ENCODE data around the gene FIGNL2. TPM values are rescaled to one million over a fixed set of nuclear protein-coding genes. Genes with fewer than 3 reads are reported as not detected.

FIGNL2 gene
- total RNA-seq, 1 donor from 2014 or later = not detected

- DNase-seq (ENCODE audit: extremely low spot score in 2 of 2) = no peak
- no peaks in the 10 kb centered on the region for H3K27me3 ChIP-seq
- H3K9me3 ChIP-seq = no peaks in the 10 kb centered on the region
- no peaks in the 10 kb centered on the region for H3K4me1 ChIP-seq
- no peak overlapping the region for H3K4me3 ChIP-seq
- TF ChIP-seq POLR2A (IDR thresholded peaks at IDR 0.05) = no peak
- TF ChIP-seq CTCF (IDR thresholded peaks at IDR 0.05) = no peak
- TF ChIP-seq POLR2AphosphoS5 (IDR thresholded peaks at IDR 0.05; ENCODE audit: insufficient read depth in 1 of 2, low read depth in 1 of 2) = no peak
- intact Hi-C loops (cut with DNase I) = no loop called here
- no peaks in the 10 kb centered on the region for H3K36me3 ChIP-seq
- no peak overlapping the region for H3K27ac ChIP-seq
Observed at GRCh38 chr12:51829641-51830040, 18.9 kb downstream of the FIGNL2 start.

- Histone ChIP-seq H3K27me3 (no peaks in the 10 kb centered on the region), H3K4me3 (no peak overlapping the region), H3K9me3 (no peaks in the 10 kb centered on the region), H3K36me3 (no peaks in the 10 kb centered on the region), H3K27ac (no peak overlapping the region), H3K4me1 (no peaks in the 10 kb centered on the region)
- DNase-seq (ENCODE audit: extremely low spot score in 2 of 2) = no peak
- intact Hi-C loops (cut with DNase I) = no loop called here
- TF ChIP-seq CTCF (IDR thresholded peaks at IDR 0.05) (no peak), POLR2A (IDR thresholded peaks at IDR 0.05) (no peak), POLR2AphosphoS5 (IDR thresholded peaks at IDR 0.05; ENCODE audit: insufficient read depth in 1 of 2, low read depth in 1 of 2) (no peak)
Observed at GRCh38 chr12:51829011-51829481, 19.5 kb downstream of the FIGNL2 start.

GRCh38 chr12:51827925-51828818, 20.3 kb downstream of the FIGNL2 start:
- TF ChIP-seq CTCF (IDR thresholded peaks at IDR 0.05) (no peak), POLR2AphosphoS5 (IDR thresholded peaks at IDR 0.05; ENCODE audit: insufficient read depth in 1 of 2, low read depth in 1 of 2) (no peak), POLR2A (IDR thresholded peaks at IDR 0.05) (no peak)
- H3K9me3 ChIP-seq = no peaks in the 10 kb centered on the region
- H3K36me3 ChIP-seq = no peaks in the 10 kb centered on the region
- DNase-seq (ENCODE audit: extremely low spot score in 2 of 2) = no peak
- no peaks in the 10 kb centered on the region for H3K4me1 ChIP-seq
- no peak overlapping the region for H3K27ac ChIP-seq
- no peak overlapping the region for H3K4me3 ChIP-seq
- intact Hi-C loops (cut with DNase I) = no loop called here
- H3K27me3 ChIP-seq = no peaks in the 10 kb centered on the region

- Histone ChIP-seq H3K27me3 (no peaks in the 10 kb centered on the region), H3K4me1 (no peaks in the 10 kb centered on the region), H3K27ac (no peak overlapping the region), H3K36me3 (no peaks in the 10 kb centered on the region), H3K9me3 (no peaks in the 10 kb centered on the region), H3K4me3 (no peak overlapping the region)
- TF ChIP-seq POLR2A (IDR thresholded peaks at IDR 0.05) (no peak), CTCF (IDR thresholded peaks at IDR 0.05) (no peak), POLR2AphosphoS5 (IDR thresholded peaks at IDR 0.05; ENCODE audit: insufficient read depth in 1 of 2, low read depth in 1 of 2) (no peak)
- intact Hi-C loops (cut with DNase I) = no loop called here
- DNase-seq (ENCODE audit: extremely low spot score in 2 of 2) = no peak
Observed at GRCh38 chr12:51826881-51827280, 21.6 kb downstream of the FIGNL2 start.

GRCh38 chr12:51825216-51825615, 23.3 kb downstream of the FIGNL2 start:
- Histone ChIP-seq H3K9me3 (no peaks in the 10 kb centered on the region), H3K27me3 (no peaks in the 10 kb centered on the region), H3K36me3 (no peaks in the 10 kb centered on the region), H3K4me1 (peaks cover 3% of the 10 kb centered on the region), H3K27ac (no peak overlapping the region), H3K4me3 (no peak overlapping the region)
- intact Hi-C loops (cut with DNase I) = no loop called here
- TF ChIP-seq POLR2AphosphoS5 (IDR thresholded peaks at IDR 0.05; ENCODE audit: insufficient read depth in 1 of 2, low read depth in 1 of 2) = no peak
- no peak for DNase-seq (ENCODE audit: extremely low spot score in 2 of 2)

Data from vagina (tissue), 2 donors.